Measurements from ENCODE around the gene MT4.

The MT4 gene

GRCh38 chr16:56616608-56617211, 51.8 kb downstream of the MT4 start:
- Mint-ChIP-seq H3K4me3 (peak overlapping the region; percentile 20), H3K27me3 (peaks cover 29% of the 10 kb centered on the region), H3K36me3 (ENCODE audit: low read depth) (no peaks in the 10 kb centered on the region), H3K4me1 (ENCODE audit: low read depth) (peaks cover 48% of the 10 kb centered on the region), H3K9me3 (no peaks in the 10 kb centered on the region), H3K27ac (no peak overlapping the region)
- no peak for DNase-seq

- Mint-ChIP-seq H3K4me3 (peak overlapping the region; percentile 44), H3K27me3 (peaks cover 29% of the 10 kb centered on the region), H3K36me3 (ENCODE audit: low read depth) (no peaks in the 10 kb centered on the region), H3K4me1 (ENCODE audit: low read depth) (peaks cover 43% of the 10 kb centered on the region), H3K27ac (no peak overlapping the region), H3K9me3 (no peaks in the 10 kb centered on the region)
- peak; percentile 66 for DNase-seq
Observed at GRCh38 chr16:56617212-56618085, 52.6 kb downstream of the MT4 start.

GRCh38 chr16:56618138-56618537, 53.3 kb downstream of the MT4 start:
- no peaks in the 10 kb centered on the region for H3K9me3 Mint-ChIP-seq
- peaks cover 38% of the 10 kb centered on the region for H3K4me1 Mint-ChIP-seq (ENCODE audit: low read depth)
- no peak overlapping the region for H3K4me3 Mint-ChIP-seq
- no peak overlapping the region for H3K27ac Mint-ChIP-seq
- DNase-seq, result no peak
- H3K27me3 Mint-ChIP-seq, result peaks cover 29% of the 10 kb centered on the region
- no peaks in the 10 kb centered on the region for H3K36me3 Mint-ChIP-seq (ENCODE audit: low read depth)
